ENCODE data around the gene SHISAL1. TPM values are rescaled to one million over a fixed set of nuclear protein-coding genes. Genes with fewer than 3 reads are reported as not detected.

SHISAL1 gene
- total RNA-seq, 1 donor from 2014 or later, result 0.58 TPM

GRCh38 chr22:44269757-44270555 lies 42.8 kb downstream of the SHISAL1 start:
- no peak for TF ChIP-seq CTCF (IDR thresholded peaks at IDR 0.05; ENCODE audit: unreplicated experiment)
- H3K27me3 Mint-ChIP-seq (ENCODE audit: low read depth), result peaks cover 25% of the 10 kb centered on the region
- no peak for DNase-seq (ENCODE audit: low spot score in 2 of 2, unreplicated experiment in 2 of 2)
- no peaks in the 10 kb centered on the region for H3K4me1 Mint-ChIP-seq
- H3K27ac Mint-ChIP-seq, result no peak overlapping the region
- no peak overlapping the region for H3K4me3 Mint-ChIP-seq
- H3K9me3 Mint-ChIP-seq, result no peaks in the 10 kb centered on the region
- no peaks in the 10 kb centered on the region for H3K36me3 Mint-ChIP-seq

GRCh38 chr22:44269117-44269498 lies 43.6 kb downstream of the SHISAL1 start:
- H3K27ac Mint-ChIP-seq, result no peak overlapping the region
- no peaks in the 10 kb centered on the region for H3K4me1 Mint-ChIP-seq
- peaks cover 25% of the 10 kb centered on the region for H3K27me3 Mint-ChIP-seq (ENCODE audit: low read depth)
- H3K36me3 Mint-ChIP-seq, result no peaks in the 10 kb centered on the region
- H3K9me3 Mint-ChIP-seq, result no peaks in the 10 kb centered on the region
- H3K4me3 Mint-ChIP-seq, result no peak overlapping the region
- no peak for DNase-seq (ENCODE audit: low spot score in 2 of 2, unreplicated experiment in 2 of 2)
- TF ChIP-seq CTCF (IDR thresholded peaks at IDR 0.05; ENCODE audit: unreplicated experiment), result no peak

GRCh38 chr22:44268431-44269116 lies 44.2 kb downstream of the SHISAL1 start:
- no peaks in the 10 kb centered on the region for H3K9me3 Mint-ChIP-seq
- TF ChIP-seq CTCF (IDR thresholded peaks at IDR 0.05; ENCODE audit: unreplicated experiment), result no peak
- H3K4me1 Mint-ChIP-seq, result no peaks in the 10 kb centered on the region
- no peak for DNase-seq (ENCODE audit: low spot score in 2 of 2, unreplicated experiment in 2 of 2)
- peaks cover 23% of the 10 kb centered on the region for H3K27me3 Mint-ChIP-seq (ENCODE audit: low read depth)
- H3K36me3 Mint-ChIP-seq, result no peaks in the 10 kb centered on the region
- no peak overlapping the region for H3K27ac Mint-ChIP-seq
- no peak overlapping the region for H3K4me3 Mint-ChIP-seq

GRCh38 chr22:44267856-44268255 lies 44.9 kb downstream of the SHISAL1 start:
- Mint-ChIP-seq H3K4me3 (no peak overlapping the region), H3K4me1 (no peaks in the 10 kb centered on the region), H3K36me3 (no peaks in the 10 kb centered on the region), H3K9me3 (peaks cover 3% of the 10 kb centered on the region), H3K27me3 (ENCODE audit: low read depth) (peaks cover 21% of the 10 kb centered on the region), H3K27ac (no peak overlapping the region)
- no peak for DNase-seq (ENCODE audit: low spot score in 2 of 2, unreplicated experiment in 2 of 2)
- no peak for TF ChIP-seq CTCF (IDR thresholded peaks at IDR 0.05; ENCODE audit: unreplicated experiment)

GRCh38 chr22:44266796-44267760 lies 45.7 kb downstream of the SHISAL1 start:
- H3K4me1 Mint-ChIP-seq, result peaks cover 5% of the 10 kb centered on the region

More at GRCh38 chr22:44266796-44267760, 45.7 kb downstream of the SHISAL1 start:
- no peak overlapping the region for H3K4me3 Mint-ChIP-seq
- no peak overlapping the region for H3K27ac Mint-ChIP-seq
- DNase-seq (ENCODE audit: low spot score in 2 of 2, unreplicated experiment in 2 of 2), result no peak
- H3K36me3 Mint-ChIP-seq, result no peaks in the 10 kb centered on the region
- H3K27me3 Mint-ChIP-seq (ENCODE audit: low read depth), result peaks cover 21% of the 10 kb centered on the region
- peaks cover 3% of the 10 kb centered on the region for H3K9me3 Mint-ChIP-seq
- TF ChIP-seq CTCF (IDR thresholded peaks at IDR 0.05; ENCODE audit: unreplicated experiment), result no peak

Measured in mesothelial cell of epicardium (in vitro differentiated cells).